GM19455 (cell line): Measurements from ENCODE around the gene POC1A.

Source experiments
- ATAC-seq: cut with Tn5 transposase; IDR thresholded peaks from one replicate; pipeline ENCODE4 v1.9.1; 2021; ENCODE audit not compliant: unreplicated experiment

The POC1A gene

GRCh38 chr3:52132041-52132440 lies 22.2 kb downstream of the POC1A start:
- no peak for ATAC-seq

GRCh38 chr3:52130966-52131622 lies 23.1 kb downstream of the POC1A start:
- no peak for ATAC-seq

- ATAC-seq: no peak
Observed at GRCh38 chr3:52128118-52128683, 26.0 kb downstream of the POC1A start.

GRCh38 chr3:52126500-52126899 lies 27.7 kb downstream of the POC1A start:
- ATAC-seq: no peak

DNA sequence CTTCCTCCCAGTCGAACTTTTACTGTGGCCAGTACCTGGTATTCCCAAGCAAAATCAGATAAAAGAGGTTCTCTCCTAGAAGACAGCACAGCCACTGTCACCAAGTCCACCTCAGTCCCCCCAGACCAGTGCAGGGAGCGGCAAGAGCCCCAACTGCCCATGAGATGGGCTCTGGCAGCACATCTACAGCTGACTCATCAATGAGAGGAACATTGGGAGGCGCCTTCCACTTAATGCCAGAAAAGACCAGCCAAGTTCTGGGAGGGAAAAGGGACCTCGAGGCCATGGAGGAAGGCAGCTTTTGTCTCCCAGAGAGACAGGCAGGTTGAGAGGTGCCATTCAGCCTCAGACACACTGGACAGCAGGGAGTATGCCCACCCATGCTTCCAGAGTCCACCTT lies 28.2 kb downstream of the POC1A start:
- no peak for ATAC-seq

- no peak for ATAC-seq
Observed at GRCh38 chr3:52124766-52125165, 29.5 kb downstream of the POC1A start.

GRCh38 chr3:52124126-52124525 lies 30.1 kb downstream of the POC1A start:
- ATAC-seq: no peak

DNA sequence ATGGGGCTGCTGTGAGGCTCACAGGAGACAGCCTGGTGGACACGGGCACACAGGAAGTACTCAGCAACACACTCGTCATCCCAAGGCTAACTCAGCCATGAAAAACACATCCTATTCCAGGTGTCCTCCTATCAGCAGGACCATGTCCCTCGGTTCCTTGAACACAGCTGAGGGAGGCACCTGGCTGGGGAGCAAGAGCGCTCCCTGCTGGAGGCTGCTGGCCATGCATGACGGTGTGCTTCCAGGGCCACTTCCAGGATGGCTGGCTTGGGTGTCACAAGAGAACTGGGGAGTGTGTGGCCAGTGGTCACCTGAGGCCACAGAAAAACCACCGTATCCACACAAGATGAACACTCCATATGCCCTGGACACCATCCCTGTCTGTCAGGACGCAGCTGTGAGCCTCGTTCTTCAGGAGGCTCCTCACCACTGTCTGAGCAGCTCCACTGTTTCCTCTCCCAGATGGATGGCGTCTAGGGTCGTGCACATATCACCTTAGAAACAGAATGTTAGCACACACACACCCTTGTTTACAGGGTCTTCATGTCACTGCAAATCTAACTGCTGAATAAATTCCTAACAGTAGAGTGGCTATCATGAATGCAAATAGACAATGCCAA lies 31.0 kb downstream of the POC1A start:
- no peak for ATAC-seq

GRCh38 chr3:52122491-52122890 lies 31.7 kb downstream of the POC1A start:
- ATAC-seq: no peak

- ATAC-seq: no peak
Observed at GRCh38 chr3:52121813-52122212, 32.4 kb downstream of the POC1A start.

- ATAC-seq: no peak
Observed at GRCh38 chr3:52121464-52121805, 32.8 kb downstream of the POC1A start.

- no peak for ATAC-seq
Observed at GRCh38 chr3:52120556-52121463, 33.4 kb downstream of the POC1A start.

GRCh38 chr3:52119826-52120225 lies 34.4 kb downstream of the POC1A start:
- ATAC-seq: no peak

DNA sequence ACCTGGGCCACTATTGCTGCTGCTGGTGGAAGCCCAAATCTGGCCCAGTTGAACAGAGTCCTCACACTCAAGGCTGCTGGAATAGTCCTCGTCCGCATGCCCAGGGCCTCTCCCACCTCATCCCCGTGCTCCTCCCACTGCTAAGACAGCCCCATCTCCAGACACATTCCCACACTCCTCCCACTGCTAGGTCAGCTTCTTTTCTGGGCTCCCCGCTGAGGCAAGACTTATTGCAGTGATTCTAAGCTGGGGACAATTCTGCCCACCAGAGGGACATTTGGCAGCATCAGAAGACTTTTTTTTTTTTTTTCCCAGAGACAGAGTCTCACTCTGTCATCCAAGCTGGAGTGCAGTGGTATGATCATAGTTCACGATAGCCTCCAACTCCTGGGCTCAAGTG lies 35.1 kb downstream of the POC1A start:
- ATAC-seq: no peak

DNA sequence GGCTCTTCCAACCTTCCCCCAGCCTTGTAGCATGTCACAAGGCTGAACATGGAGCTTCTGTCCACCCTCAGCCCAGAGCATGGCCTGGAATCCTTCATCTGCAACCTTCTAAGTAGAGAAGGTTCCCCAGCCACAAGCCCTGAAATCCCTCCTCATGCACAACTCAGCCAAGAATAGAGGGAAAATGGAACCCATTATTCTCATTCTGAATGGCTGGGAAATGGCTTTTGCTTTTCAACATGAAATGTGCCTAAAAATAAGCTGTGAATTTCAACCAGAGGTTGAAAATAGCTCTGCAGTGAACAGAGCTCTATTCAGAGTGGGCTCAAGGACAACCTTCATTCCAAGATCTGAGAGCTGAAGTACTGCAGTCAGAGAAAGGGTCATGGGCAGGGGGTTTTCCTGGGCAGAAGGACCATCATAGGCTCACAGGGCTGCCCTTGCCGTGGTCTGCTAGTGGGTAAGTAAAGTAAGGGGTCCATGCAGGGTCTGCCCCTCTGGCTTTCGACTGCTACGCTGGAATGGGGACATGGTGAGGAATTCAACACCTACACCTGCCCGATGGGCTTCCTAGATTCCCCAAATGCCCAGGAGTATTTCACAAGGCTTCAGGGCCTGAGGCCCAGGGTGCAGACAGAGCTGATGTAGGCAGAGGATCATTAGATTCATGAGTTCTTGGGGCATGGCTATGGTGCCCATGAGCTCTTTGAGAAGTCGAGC lies 35.9 kb downstream of the POC1A start:
- ATAC-seq: no peak

DNA sequence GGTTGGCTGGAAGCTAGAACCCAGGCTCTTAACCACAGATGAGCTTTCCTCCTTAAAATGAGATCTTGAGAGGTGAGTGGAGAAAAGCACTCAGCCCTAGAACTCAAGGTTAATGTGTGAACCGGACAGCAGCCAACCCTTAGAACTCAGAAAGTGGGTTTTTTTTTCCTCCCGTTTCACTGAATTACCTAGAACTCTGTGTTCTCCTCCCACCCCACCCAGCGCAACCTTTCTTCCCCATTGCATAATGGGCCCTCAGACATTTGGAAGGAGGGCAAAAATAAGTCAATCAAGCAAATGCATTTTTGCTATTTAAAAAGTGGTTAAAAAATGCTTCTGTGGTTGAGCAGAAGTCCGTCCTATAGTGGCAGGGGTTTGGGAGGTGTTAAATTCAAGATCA lies 36.7 kb downstream of the POC1A start:
- no peak for ATAC-seq

DNA sequence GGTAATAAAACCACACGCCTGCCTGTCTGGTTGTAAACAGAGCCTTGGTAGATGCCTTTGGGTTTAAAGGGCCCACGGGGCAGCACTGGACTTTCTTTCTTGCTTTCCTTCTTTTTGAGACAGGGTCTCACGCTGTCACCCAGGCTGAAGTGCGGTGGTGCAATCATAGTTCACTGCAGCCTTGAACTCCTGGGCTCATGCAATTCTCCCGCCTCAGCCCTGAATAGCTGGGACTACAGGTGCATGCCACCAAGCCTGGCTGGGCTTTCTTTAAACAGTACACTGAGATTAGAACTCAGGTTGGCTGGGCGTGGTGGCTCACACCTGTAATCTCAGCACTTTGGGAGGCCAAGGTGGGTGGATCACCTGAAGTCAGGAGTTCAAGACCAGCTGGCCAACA lies 42.2 kb downstream of the POC1A start:
- ATAC-seq: no peak

DNA sequence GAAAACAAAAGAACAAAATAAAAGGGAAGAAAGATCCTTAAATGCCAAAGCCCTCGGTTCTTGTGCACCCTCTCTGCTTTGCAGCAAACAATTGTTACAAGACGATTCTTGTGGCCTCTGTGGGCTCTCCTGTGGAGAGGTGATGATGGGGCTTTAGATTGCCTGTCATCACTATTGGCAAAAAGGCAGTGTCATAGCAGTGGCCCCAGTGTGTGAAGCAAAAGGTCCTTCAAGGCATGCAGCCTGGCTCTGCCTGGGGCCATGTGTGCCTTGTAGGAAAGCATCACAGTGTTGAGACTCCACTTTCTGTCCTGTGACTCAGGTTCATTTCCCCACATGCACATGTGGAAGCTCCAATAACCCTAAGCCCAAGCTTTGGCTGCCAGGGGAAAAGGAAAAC lies 43.7 kb downstream of the POC1A start:
- no peak for ATAC-seq

DNA sequence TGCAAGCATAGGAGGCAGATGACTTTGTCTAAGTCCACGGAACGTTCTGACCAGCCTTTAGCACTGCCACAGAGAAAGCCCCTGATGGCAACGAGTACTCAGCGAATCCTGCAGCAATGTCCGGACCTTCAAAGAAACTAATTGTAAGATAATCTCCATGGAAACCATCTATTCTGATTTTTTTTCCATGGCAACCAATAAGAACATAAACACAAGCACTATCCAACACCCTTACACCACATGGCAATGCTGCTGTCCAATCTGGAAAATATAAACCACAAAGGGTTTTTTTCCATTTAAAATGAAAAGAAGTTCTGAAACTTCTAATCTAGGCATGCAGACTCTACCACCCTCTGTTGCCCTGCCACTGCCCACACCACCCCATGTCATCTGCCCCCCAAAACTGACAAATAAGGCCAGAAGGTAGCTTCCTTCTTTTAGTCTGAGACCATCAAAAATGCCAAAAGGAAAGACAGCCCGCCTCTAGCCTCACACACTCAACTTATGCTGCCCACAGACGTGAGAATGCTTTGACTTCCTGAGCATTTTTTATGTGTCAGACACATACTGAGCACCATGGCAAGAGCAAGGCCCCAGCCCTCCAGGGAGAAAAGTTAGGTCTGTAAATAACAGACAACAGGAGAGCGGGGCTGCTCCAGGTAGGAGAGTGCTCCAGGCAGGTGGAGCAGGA lies 44.5 kb downstream of the POC1A start:
- ATAC-seq: no peak
